GM21825 (cell line): ENCODE results near the gene CAPN10.

ENCODE experiments used
- ATAC-seq: cut with Tn5 transposase; IDR thresholded peaks from one replicate; pipeline ENCODE4 v1.9.1; 2021; ENCODE audit warnings: mild to moderate bottlenecking, moderate library complexity; ENCODE audit not compliant: unreplicated experiment

CAPN10 gene

DNA sequence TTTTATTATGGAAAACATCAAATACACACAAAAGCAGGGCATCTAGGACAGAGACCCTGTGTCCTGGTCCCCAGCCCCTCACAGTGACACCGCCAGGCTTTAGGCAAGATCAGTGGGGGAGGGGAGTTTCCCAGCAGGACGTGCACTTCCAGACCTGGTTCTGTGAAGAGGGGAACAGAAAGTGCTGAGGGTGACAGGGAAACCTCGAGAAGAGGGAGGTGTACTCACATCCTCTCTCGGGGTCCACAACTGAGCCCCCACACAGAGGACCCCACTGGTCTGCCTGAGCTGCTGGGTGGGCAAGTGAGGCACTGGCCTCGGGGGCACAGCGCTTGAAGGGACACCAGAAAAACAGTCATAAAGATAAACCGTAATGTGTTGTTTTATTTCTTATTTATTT, 34.3 kb downstream of the CAPN10 start:
- ATAC-seq, result no peak

DNA sequence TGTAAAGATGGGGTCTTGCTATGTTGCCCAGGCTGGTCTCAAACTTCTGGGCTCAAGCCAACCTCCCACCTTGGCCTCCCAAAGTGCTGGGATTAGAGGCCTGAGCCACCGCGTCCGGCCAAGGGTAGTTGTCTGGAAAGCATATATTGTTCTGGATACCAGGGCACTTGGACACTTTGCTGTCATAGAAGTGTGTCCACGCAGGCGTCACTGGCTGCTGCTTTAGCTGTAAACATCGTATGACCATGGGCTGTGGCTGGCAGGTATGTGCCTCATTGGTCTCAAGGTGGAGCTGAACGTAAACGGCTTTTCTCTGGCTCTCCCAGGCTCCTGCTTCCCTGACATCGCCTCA, 35.5 kb downstream of the CAPN10 start:
- ATAC-seq, result no peak

DNA sequence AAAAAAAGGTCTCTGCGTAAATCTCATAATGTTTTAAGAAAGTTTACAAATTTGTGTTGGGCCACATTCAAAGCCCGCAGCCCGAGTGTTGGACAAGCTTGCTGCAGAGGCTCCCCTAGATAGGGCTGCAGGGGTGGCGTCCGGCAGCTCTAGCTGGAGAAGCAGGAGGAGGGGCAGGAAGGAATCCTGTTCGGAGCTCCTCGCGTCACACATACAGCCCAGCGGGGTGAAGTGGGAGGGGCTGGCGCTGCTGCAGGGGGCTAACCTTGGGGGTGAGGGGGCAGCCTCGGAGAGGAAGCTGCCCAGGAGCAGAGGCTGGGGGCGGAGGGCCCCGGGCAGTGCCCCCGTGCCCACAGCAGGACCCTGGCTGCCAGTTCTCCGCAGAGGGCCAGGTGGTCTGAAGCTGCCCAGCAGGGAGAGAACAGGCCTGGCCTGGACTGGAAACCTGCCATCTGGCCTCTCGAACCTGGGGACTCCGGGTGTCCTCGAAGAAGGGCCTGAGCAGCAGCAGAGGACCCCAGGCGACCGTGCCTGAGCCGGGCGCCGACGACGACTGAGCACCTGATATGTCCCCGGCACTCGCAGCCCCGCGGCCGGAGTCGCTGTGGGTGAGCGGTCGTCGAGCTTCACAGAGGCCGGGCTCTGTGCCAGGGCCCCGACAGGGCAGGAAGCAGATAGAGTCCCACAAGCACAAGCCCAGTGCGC, 36.1 kb downstream of the CAPN10 start:
- ATAC-seq, result no peak

DNA sequence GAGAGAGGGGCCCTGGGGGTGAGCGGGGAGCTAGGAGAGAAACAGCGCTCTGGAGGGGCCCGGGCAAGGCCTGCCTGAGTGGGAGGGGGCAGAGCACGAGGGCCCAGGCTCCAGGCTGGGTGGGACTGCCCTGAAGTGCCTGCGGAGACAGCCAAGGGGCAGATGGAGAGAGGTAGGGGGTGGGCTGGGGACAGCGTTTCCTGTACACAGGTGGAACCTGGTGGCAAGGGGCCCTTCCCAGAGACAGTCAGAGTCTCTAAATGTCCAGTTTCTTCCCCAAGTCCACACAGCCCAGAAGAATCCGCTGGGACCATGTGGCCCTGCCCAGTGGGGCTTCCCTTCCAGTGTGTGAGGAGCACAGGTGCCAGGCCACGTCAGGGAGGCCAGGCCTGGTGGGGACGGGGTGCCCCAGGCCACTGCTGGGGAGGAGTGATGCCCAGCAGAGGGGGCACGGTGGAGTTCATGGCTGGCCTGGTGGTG, 37.0 kb downstream of the CAPN10 start:
- no peak for ATAC-seq

DNA sequence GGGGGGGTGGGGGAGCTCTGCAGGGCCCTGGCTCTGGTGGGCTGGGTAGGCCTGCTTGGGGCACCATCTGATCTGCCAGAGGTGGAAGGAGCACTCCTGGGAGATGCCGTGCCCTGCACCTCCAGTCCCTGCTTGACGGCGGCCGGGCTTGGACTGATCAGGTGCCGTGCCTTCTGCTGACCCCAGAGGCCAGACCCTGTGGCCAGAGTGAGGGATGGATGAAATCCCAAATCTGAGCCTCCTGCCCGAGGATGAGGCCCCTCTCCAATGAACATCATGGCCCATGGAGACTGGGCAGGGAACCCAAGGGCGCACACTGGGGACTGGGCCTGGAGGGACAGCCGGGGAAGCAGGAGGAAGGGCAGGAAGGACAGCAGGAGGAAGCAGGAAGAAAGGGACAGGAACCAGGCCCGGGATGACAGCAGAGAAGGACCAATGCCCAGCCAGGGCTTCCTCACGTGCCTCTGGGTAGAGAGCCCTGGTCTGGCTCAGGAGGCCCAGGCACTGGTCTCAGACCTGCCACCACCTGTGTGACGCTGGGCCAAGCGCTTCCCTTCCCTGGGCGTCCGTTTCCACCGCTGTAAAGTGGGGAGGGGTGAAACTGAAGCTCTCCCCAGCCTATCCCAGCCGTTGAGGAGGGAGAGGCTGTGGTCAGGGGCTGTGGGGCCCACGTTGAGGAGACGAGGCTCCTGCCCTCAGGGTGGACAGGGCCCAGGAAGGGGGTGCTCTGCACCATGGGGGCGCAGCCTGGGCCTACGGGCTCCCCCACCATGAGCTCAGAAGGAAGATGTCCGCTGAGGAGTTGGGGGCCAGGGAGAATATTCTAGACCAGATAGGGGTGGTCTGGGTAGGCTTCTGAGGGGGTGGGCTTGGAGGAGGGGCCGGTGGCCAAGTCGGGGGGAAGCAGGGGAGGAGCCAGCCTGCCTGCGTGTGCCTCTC, 37.7 kb downstream of the CAPN10 start:
- ATAC-seq, result no peak

DNA sequence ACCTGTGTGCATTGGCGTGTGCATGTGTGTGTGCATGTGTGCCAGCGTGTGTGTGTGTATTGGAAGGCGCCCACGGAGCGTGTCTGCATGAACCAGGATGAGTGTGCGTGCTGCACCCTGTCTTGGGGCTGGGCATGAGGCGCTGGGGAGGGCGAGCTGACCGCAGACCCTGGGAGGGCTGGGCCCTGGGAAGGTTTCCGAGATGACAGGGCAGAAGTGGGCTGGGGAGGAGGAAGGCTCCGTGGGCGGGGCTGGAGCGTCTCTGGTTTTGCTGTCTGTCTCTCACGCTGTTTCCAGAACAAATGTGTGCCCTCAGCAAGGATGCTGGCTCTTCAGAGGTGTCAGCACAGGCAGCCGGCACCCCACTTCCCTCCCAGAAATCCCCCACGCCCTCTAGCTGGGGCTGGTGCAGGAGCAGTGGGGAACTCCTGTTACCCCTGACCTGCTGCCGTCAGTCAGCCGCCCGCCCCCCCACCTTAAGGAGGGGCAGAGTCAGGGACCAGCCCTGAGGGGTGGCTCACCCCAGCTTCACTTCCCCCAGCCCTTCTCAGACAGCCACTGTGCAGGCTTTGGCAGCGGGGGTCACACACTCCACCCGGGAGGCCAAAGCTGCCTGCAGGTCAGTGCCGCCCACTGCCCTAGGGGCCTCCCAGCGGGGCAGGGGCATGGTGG, 38.6 kb downstream of the CAPN10 start, which contains the start of gene GPR35:
Gene GPR35, plus strand, starts transcription at position 531 of the 672 bp plus-strand sequence. CDS start 4,473 bp downstream, outside the sequence.
- ATAC-seq, result peak; percentile 34

DNA sequence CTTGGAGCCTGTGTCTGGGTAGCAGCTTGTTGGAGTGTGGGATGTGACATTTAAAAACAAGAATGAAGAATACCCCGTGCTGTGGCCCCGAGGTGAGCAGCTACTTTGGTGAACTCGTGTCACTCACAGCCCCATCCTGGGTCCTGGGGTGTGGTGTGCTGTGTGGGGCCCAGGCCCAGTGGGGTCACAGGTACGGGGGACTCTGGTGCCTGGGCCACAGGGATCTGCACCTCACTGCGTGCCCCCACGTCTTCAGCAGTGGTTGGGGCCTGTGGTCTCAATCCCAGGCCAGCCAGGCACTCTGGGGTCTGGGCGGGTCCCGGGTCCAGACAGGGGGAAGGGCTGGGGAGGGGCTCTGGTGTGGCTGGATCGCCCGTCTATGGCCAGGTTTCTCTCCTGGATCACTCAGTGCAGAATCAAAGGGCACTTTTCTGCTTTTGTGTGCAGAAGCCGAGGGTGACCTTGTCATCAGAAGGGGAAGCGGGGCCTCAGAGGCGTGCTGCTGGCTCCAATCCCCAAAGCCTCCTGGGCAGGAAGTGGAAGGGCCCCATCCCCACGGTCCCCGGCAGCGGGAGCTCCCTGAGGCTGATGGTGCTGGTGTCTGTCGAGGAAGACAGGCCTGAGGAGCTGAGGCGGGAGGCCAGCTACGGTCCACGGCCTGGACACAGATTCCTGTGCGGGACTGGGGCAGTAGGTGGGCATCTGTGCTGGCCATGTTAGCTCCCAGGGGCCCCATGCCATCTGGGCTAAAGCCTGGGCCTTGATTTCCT, 40.2 kb downstream of the CAPN10 start:
- no peak for ATAC-seq

DNA sequence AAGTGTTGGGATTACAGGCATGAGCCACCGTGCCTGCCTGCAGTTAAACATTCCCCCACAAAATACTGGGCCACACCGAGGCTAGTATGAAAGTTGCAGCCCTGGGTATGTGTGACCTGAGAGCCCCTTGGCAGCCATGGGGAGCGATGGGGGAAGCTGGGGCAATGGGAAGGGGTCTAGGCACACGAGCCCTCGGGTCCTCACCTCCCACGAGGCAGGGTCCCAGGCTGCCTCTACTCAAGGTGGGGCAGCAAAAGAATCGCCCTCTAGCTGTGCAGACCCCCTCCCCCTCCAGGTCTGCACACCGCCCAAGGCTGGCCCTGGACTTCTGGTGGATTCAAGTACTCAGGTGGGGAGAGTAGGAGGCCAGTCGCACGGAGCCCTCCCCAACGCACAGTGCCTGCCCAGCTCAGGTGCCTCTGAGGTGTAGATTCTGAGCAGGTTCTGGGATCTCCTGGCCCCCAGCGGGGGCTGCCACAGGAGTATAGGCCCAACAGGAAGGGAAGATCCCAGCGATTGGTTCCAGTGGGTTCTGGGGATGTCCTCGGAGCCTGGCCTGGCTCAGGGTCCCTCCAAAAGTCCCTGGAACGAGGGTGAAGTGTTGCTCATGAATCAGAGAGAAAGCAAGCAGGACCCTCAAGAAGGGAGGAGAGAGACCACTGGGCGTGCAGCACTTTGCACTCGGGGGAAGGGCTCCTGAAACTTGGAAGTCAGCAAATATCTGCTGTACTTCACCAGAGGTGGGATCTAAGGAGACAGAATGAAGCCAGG, 41.4 kb downstream of the CAPN10 start:
- no peak for ATAC-seq

DNA sequence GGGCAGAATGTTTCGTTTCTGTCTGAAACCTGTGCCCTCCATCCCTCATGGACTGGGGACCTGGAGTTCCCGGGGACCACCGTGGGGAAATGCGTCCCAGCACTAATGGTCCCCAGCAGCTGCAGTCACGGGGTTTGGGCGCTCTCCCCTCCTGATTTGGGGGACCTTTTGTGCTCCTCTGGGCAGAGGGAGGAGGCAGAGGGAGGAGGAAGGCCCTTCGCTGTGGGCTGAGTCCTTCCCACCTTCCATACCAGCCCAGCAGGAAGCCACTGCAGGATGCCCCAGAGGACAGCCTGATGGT, 41.9 kb downstream of the CAPN10 start:
- ATAC-seq, result no peak

DNA sequence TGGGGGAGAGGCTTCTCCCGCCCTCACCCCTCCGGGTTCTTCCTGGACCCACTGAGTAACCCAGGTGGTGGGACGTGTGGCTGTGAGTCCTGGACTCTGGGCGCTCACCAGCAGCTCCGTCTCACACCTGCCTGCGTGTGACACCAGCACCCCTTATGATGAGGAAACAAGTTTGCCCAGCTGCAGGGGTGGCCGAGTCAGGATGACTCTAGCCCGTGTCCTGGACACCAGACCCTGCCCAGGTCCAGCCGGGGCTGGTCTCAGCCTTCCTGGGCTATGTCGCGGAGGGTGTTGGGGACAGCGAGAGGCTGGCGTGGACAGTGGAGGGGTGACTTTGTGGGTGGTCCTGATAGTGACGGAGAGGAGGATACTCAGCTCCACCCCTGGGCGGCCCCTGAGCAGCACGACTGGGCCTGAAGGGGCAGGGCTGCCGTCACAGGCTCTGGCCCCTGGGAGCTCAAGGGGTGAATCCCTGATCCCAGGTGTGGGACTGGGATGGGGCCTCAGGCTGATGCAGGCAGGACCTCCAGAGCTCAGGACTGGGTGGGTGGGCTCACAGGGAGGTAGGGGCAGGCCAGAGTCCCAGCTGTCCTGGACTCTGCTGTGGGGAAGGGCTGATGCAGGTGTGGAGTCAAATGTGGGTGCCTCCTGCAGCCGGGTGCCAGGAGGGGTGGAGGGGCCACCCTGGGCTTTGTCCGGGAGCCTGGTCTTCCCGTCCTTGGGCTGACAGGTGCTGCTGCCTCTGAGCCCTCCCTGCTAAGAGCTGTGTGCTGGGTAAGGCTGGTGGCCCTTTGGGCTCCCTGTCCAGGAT, 42.5 kb downstream of the CAPN10 start:
- no peak for ATAC-seq

DNA sequence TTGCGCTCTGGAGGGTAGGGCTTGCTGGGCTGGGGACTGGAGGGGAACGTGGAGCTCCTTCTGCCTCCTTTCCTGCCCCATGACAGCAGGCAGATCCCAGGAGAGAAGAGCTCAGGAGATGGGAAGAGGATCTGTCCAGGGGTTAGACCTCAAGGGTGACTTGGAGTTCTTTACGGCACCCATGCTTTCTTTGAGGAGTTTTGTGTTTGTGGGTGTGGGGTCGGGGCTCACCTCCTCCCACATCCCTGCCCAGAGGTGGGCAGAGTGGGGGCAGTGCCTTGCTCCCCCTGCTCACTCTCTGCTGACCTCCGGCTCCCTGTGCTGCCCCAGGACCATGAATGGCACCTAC, 43.1 kb downstream of the CAPN10 start:
- ATAC-seq, result no peak

DNA sequence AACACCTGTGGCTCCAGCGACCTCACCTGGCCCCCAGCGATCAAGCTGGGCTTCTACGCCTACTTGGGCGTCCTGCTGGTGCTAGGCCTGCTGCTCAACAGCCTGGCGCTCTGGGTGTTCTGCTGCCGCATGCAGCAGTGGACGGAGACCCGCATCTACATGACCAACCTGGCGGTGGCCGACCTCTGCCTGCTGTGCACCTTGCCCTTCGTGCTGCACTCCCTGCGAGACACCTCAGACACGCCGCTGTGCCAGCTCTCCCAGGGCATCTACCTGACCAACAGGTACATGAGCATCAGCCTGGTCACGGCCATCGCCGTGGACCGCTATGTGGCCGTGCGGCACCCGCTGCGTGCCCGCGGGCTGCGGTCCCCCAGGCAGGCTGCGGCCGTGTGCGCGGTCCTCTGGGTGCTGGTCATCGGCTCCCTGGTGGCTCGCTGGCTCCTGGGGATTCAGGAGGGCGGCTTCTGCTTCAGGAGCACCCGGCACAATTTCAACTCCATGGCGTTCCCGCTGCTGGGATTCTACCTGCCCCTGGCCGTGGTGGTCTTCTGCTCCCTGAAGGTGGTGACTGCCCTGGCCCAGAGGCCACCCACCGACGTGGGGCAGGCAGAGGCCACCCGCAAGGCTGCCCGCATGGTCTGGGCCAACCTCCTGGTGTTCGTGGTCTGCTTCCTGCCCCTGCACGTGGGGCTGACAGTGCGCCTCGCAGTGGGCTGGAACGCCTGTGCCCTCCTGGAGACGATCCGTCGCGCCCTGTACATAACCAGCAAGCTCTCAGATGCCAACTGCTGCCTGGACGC, 43.6 kb downstream of the CAPN10 start:
- no peak for ATAC-seq

DNA sequence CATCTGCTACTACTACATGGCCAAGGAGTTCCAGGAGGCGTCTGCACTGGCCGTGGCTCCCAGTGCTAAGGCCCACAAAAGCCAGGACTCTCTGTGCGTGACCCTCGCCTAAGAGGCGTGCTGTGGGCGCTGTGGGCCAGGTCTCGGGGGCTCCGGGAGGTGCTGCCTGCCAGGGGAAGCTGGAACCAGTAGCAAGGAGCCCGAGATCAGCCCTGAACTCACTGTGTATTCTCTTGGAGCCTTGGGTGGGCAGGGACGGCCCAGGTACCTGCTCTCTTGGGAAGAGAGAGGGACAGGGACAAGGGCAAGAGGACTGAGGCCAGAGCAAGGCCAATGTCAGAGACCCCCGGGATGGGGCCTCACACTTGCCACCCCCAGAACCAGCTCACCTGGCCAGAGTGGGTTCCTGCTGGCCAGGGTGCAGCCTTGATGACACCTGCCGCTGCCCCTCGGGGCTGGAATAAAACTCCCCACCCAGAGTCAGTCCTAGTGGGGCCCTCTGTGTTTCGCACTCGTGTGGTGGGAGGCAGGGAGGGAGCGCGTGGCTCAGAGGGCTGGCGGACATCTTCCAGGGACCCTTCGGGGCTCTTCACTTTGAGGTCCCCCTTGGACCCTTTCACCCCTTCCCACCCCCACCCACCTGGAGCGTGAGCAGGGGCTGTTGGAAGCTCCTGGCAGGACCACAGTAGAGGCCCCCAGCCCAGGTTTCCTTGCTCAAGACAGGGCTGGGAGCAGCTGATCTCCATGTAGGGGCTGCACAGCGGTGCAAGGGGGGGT, 44.4 kb downstream of the CAPN10 start:
- no peak for ATAC-seq

DNA sequence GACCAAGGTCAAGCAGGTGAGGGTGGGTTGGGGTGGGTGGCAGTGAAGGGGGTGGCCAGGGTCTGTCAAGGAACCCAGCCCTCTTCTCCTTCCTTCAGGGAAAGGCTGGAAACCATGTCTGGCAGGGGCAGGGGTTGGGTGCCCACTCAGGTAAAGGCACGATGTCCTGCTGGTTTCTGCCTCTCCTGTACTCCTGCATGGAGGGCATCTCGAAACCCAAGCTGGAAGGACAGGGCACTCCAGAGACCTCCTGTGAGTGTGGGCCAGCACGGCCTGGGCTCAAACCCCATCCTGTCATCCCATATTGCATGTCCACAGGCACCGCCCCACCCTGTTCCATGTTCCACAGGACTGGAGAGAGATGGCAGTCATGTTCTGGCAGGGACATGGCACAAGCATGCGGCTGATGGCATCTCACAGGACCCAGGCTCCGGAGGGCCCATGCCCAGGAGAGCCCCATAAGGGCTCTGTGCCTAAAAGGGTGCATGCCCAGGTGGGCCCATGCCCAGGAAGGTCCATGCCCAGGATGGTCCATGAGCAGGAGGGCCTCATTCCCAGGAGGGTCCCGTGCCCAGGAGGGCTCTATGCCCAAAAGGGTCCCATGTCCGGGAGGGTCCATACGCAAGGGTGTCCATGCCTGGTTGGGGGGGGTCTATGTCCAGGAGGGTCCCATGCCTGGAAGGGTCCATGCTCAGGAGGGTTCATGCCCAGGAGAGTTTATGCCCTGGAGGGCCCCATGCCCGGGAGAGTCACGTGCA, 45.2 kb downstream of the CAPN10 start:
- no peak for ATAC-seq

DNA sequence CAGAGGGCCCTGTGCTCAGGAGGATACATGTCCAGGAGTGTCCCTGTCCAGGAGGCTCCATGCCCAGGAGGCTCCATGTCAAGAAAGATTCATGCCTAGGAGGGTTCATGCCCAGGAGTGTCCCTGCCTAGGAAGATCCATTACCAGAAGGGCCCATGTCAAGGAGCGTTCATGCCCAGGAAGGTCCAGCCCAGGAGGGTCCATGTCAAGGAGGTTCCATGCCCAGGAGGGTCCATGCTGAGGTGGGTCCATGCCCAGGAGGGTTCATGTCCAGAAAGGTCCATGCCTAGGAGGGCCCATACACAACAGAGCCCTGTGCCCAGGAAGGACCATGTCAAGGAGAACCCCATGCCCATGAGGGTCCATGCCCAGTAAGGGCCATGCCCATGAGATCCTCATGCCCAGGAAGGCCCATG, 45.8 kb downstream of the CAPN10 start:
- no peak for ATAC-seq

DNA sequence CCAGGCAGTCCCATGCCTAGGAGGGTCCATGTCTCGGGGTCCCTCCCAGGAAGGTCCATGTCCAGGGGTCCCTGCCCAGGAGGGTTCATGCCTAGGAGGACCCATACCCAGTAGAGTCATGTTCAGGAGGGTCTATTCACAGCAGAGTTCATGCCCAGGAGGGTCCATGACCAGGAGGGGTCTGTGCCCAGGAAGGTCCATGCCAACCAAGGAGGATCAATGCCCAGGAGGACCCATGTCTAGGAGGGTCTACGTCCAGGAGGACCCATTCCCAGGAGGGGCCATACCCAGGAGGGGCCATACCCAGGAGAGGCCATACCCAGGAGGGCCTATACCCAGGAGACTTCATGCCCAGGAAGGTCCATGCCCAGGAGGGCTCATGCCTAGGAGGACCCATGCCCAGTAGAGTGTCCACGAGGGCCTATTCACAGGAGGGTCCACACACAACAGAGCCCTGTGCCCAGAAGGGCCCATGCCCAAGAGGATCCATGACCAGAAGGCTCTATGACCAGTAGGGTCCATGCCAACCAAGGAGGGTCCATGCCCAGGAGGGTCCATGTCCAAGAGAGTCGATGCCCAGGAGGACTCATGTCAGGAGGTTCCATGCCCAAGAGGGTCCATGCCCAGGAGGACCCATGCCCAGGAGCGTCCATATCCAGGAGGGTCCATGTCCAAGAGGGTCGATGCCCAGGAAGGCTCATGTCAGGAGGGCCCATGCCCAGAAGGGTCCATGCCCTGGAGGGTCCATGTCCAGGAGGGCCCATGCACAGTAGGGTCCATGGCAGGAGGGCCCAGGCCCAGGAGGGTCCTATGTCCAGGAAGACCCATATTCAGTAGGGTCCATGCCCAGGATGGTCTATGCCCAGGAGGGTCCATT, 48.8 kb downstream of the CAPN10 start:
- no peak for ATAC-seq
